Nephron (organoid): Measurements from ENCODE around the gene SMCR8.

Source experiments
- H3K27ac Mint-ChIP-seq, 3 experiments: 2 replicates each; pipeline ENCODE4 v1.8.0; 2020; ENCODE audit warnings: mixed read lengths in 3 of 3, mild to moderate bottlenecking in 2 of 3, moderate library complexity in 1 of 3
- H3K27me3 Mint-ChIP-seq: 2 replicates; pipeline ENCODE4 v1.8.0; 2021; ENCODE audit warnings: low read depth, mild to moderate bottlenecking, moderate library complexity, mixed read lengths
- H3K36me3 Mint-ChIP-seq: 2 replicates; pipeline ENCODE4 v1.8.0; 2020; ENCODE audit warnings: low read depth, mixed read lengths
- H3K4me1 Mint-ChIP-seq: 2 replicates; pipeline ENCODE4 v1.8.0; 2020; ENCODE audit warnings: mixed read lengths
- H3K4me3 Mint-ChIP-seq, 3 experiments: 2 replicates each; pipeline ENCODE4 v1.8.0; 2020; ENCODE audit warnings: mild to moderate bottlenecking in 3 of 3, mixed read lengths in 3 of 3, moderate library complexity in 2 of 3
- H3K9me3 Mint-ChIP-seq: 2 replicates; pipeline ENCODE4 v1.8.0; 2020; ENCODE audit warnings: mixed read lengths
- CTCF ChIP-seq, 3 experiments: fragments of 200-600 bp; sonication (generic); IDR thresholded peaks; one replicate each; pipeline ENCODE4 v1.5.0; 2021; ENCODE audit warnings: antibody characterized with exemption in 3 of 3; ENCODE audit not compliant: unreplicated experiment in 3 of 3

Gene SMCR8

GRCh38 chr17:18277076-18277475 lies 38.0 kb upstream of the SMCR8 start:
- TF ChIP-seq CTCF (IDR thresholded peaks at IDR 0.05; ENCODE audit: unreplicated experiment in 3 of 3): no peak
- Mint-ChIP-seq H3K4me1 (no peaks in the 10 kb centered on the region), H3K4me3 (no peak overlapping the region), H3K27me3 (no peaks in the 10 kb centered on the region), H3K27ac (no peak overlapping the region), H3K9me3 (no peaks in the 10 kb centered on the region), H3K36me3 (peaks cover 38% of the 10 kb centered on the region)

- H3K4me3 Mint-ChIP-seq: no peak overlapping the region
- H3K27ac Mint-ChIP-seq: no peak overlapping the region
- peaks cover 45% of the 10 kb centered on the region for H3K36me3 Mint-ChIP-seq
- H3K4me1 Mint-ChIP-seq: no peaks in the 10 kb centered on the region
- TF ChIP-seq CTCF (IDR thresholded peaks at IDR 0.05; ENCODE audit: unreplicated experiment in 3 of 3): no peak
- no peaks in the 10 kb centered on the region for H3K9me3 Mint-ChIP-seq
- H3K27me3 Mint-ChIP-seq: no peaks in the 10 kb centered on the region
Observed at GRCh38 chr17:18278867-18279266, 36.2 kb upstream of the SMCR8 start.

- Mint-ChIP-seq H3K36me3 (peaks cover 56% of the 10 kb centered on the region), H3K4me3 (no peak overlapping the region), H3K27ac (no peak overlapping the region), H3K27me3 (no peaks in the 10 kb centered on the region), H3K9me3 (no peaks in the 10 kb centered on the region), H3K4me1 (no peaks in the 10 kb centered on the region)
- TF ChIP-seq CTCF (IDR thresholded peaks at IDR 0.05; ENCODE audit: unreplicated experiment in 3 of 3): no peak
Observed at GRCh38 chr17:18280249-18280648, 34.8 kb upstream of the SMCR8 start.

GRCh38 chr17:18280766-18281371 lies 34.2 kb upstream of the SMCR8 start:
- no peak for TF ChIP-seq CTCF (IDR thresholded peaks at IDR 0.05; ENCODE audit: unreplicated experiment in 3 of 3)
- no peak overlapping the region for H3K27ac Mint-ChIP-seq
- no peak overlapping the region for H3K4me3 Mint-ChIP-seq
- H3K36me3 Mint-ChIP-seq: peaks cover 61% of the 10 kb centered on the region
- H3K4me1 Mint-ChIP-seq: no peaks in the 10 kb centered on the region
- H3K27me3 Mint-ChIP-seq: no peaks in the 10 kb centered on the region
- no peaks in the 10 kb centered on the region for H3K9me3 Mint-ChIP-seq

GRCh38 chr17:18281788-18282187 lies 33.3 kb upstream of the SMCR8 start:
- no peak overlapping the region for H3K27ac Mint-ChIP-seq
- TF ChIP-seq CTCF (IDR thresholded peaks at IDR 0.05; ENCODE audit: unreplicated experiment in 3 of 3): no peak
- no peak overlapping the region for H3K4me3 Mint-ChIP-seq
- no peaks in the 10 kb centered on the region for H3K4me1 Mint-ChIP-seq
- no peaks in the 10 kb centered on the region for H3K27me3 Mint-ChIP-seq
- no peaks in the 10 kb centered on the region for H3K9me3 Mint-ChIP-seq
- peaks cover 61% of the 10 kb centered on the region for H3K36me3 Mint-ChIP-seq

- Mint-ChIP-seq H3K27me3 (no peaks in the 10 kb centered on the region), H3K9me3 (no peaks in the 10 kb centered on the region), H3K4me3 (no peak overlapping the region), H3K36me3 (peaks cover 83% of the 10 kb centered on the region), H3K4me1 (no peaks in the 10 kb centered on the region), H3K27ac (no peak overlapping the region)
- TF ChIP-seq CTCF (IDR thresholded peaks at IDR 0.05; ENCODE audit: unreplicated experiment in 3 of 3): no peak
Observed at GRCh38 chr17:18285296-18285695, 29.8 kb upstream of the SMCR8 start.
